Transverse colon (tissue), 3 donors: ENCODE measurements around the gene PRKCA.

Source experiments
- CTCF ChIP-seq, 5 experiments: fragments of 200-600 bp in 3 of 5; fragments of 450-650 bp in 2 of 5; sonication (generic) in 3 of 5; IDR thresholded peaks; 1 replicate in 2 of 5; 2 replicates in 3 of 5; pipeline ENCODE4 v1.5.1; 2016 to 2017; ENCODE audit warnings: antibody characterized with exemption in 5 of 5, inconsistent platforms in 3 of 5, mild to moderate bottlenecking in 2 of 5, moderate library complexity in 1 of 5
- POLR2A ChIP-seq: fragments of 450-650 bp; IDR thresholded peaks from one replicate; pipeline ENCODE4 v1.6.1; 2016; ENCODE audit warnings: antibody characterized with exemption, mild to moderate bottlenecking, moderate library complexity

GRCh38 chr17:66548659-66549310, 246.4 kb downstream of the PRKCA start:
- TF ChIP-seq POLR2A: no peak
- no peak for TF ChIP-seq CTCF (IDR thresholded peaks at IDR 0.05)
